OCI-LY7 (cell line): ENCODE results near the gene PGR. TPM values are rescaled to one million over a fixed set of nuclear protein-coding genes. Genes with fewer than 3 reads are reported as not detected.

Source experiments
- BruUV-seq: library from RNA; stranded (reverse); fragments of 400-500 nt; replicated peaks from 2 replicates; lab custom pipeline; 2021; lab: Mats Ljungman, UMichigan
- CTCF ChIA-PET: fragments of 300-600 bp; sonication (Branson Sonifier 250); formaldehyde crosslinking; loops from one replicate; lab custom pipeline; 2022; ENCODE audit warnings: antibody characterized with exemption; ENCODE audit not compliant: unreplicated experiment; lab: Charles Lee
- POLR2A ChIA-PET: fragments of 300-600 bp; sonication (Branson Sonifier 250); formaldehyde crosslinking; loops from one replicate; lab custom pipeline; 2022; ENCODE audit warnings: antibody characterized with exemption; lab: Charles Lee
- DNase-seq: peaks from one replicate; pipeline ENCODE4 v3.0.0-alpha.2; 2015; ENCODE audit warnings: low spot score
- H2AFZ ChIP-seq: fragments of 200-600 bp; sonication (generic), shearing (Covaris generic); 2 replicates; pipeline ENCODE4 v1.6.1; 2014; ENCODE audit warnings: mild to moderate bottlenecking, antibody characterized with exemption, low read length, moderate library complexity
- H3K27ac ChIP-seq: fragments of 200-600 bp; sonication (generic); 2 replicates; pipeline ENCODE4 v1.5.1; 2014; ENCODE audit warnings: mixed run types, low read depth, mild to moderate bottlenecking, moderate library complexity, low read length, inconsistent platforms; ENCODE audit not compliant: poor library complexity, severe bottlenecking
- H3K36me3 ChIP-seq: fragments of 200-600 bp; sonication (generic); 2 replicates; pipeline ENCODE4 v1.6.1; 2014; ENCODE audit warnings: mild to moderate bottlenecking, antibody characterized with exemption, low read length, moderate library complexity, mixed read lengths; ENCODE audit not compliant: insufficient read depth
- H3K4me1 ChIP-seq: fragments of 200-600 bp; sonication (generic); 2 replicates; pipeline ENCODE4 v1.5.1; 2014; ENCODE audit warnings: mild to moderate bottlenecking, low read length; ENCODE audit not compliant: insufficient read depth, poor library complexity, severe bottlenecking
- H3K4me2 ChIP-seq: fragments of 200-600 bp; sonication (generic); 2 replicates; pipeline ENCODE4 v1.6.1; 2014; ENCODE audit warnings: mild to moderate bottlenecking, low read length
- H3K4me3 ChIP-seq: fragments of 200-600 bp; sonication (generic); 2 replicates; pipeline ENCODE4 v1.5.1; 2014; ENCODE audit warnings: mild to moderate bottlenecking, low read depth, low read length; ENCODE audit not compliant: poor library complexity, severe bottlenecking
- H3K79me2 ChIP-seq: fragments of 200-600 bp; sonication (generic); 2 replicates; pipeline ENCODE4 v1.6.1; 2016; ENCODE audit warnings: low read depth, mild to moderate bottlenecking, low read length, moderate library complexity, mixed read lengths; ENCODE audit not compliant: insufficient read depth
- H3K9me2 ChIP-seq: fragments of 200-600 bp; sonication (generic); 2 replicates; pipeline ENCODE4 v1.6.1; 2016; ENCODE audit warnings: mild to moderate bottlenecking, low read length, mixed read lengths; ENCODE audit not compliant: insufficient read depth
- H3K9me3 ChIP-seq: fragments of 200-600 bp; sonication (generic); 2 replicates; pipeline ENCODE4 v1.6.1; 2014; ENCODE audit warnings: mild to moderate bottlenecking, mixed run types, low read length, mixed read lengths
- H4K20me1 ChIP-seq: fragments of 200-600 bp; sonication (generic); 2 replicates; pipeline ENCODE4 v1.6.1; 2014; ENCODE audit warnings: mild to moderate bottlenecking, antibody characterized with exemption, low read length, moderate library complexity, mixed read lengths; ENCODE audit not compliant: insufficient read depth
- EZH2phosphoT487 ChIP-seq: fragments of 200-600 bp; sonication (generic); IDR thresholded peaks from 2 replicates; pipeline ENCODE4 v1.6.1; 2018; ENCODE audit warnings: low read depth, borderline replicate concordance, mild to moderate bottlenecking, mixed run types, antibody characterized with exemption, low read length, moderate library complexity, mixed read lengths
- intact Hi-C: fragments of 100-400 bp; cut with micrococcal nuclease; formaldehyde crosslinking; loops from one replicate; pipeline ENCODE4 v1.10.0; 2022; ENCODE audit not compliant: unreplicated experiment
- total RNA-seq, 2 experiments: library from RNA; depleted of rRNA in 1 of 2; stranded (reverse); fragments of >200 nt in 1 of 2; shearing (Covaris generic) in 1 of 2; gene quantifications; 2 replicates each; pipeline ENCODE4 v1.2.3, GENCODE V29; 2014 to 2022
- TF ChIP-seq, protein P1 (sequence below): fragments of 200-600 bp; sonication (generic); conservative IDR thresholded peaks from 2 replicates; pipeline ENCODE4 v1.5.1; 2014; ENCODE audit warnings: mild to moderate bottlenecking, antibody characterized with exemption, low read length, moderate library complexity, mixed read lengths

PGR gene
- total RNA-seq, 2 experiments from 2014 or later = not detected

DNA sequence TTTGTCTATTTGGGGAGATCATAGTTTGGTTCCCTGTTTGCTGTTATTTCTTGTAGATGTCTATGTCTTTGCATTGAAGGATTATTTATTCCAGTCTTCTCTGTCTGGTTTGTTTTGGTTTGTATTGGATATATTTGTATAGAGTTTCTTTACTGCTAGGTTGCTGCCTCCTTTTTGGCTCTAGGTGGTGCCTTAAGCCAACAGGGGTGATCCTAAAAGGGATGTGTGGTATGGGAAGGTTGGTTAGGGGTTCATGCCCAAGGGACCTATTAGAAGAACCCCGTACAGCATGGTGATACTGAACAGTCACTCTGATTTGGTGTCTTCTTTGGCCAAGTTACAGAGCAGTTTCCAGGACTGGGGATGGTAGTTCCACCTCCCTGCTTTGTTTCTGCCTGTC is 36.4 kb upstream of the PGR start:
- ChIA-PET CTCF (no interaction called here), POLR2A (no interaction called here)
- intact Hi-C loops = no loop called here
- Histone ChIP-seq H2AFZ (no peak overlapping the region), H3K4me3 (no peak overlapping the region), H3K4me2 (no peak overlapping the region), H4K20me1 (no peaks in the 10 kb centered on the region), H3K4me1 (no peaks in the 10 kb centered on the region), H3K9me2 (no peaks in the 10 kb centered on the region), H3K9me3 (no peaks in the 10 kb centered on the region), H3K79me2 (no peaks in the 10 kb centered on the region), H3K27ac (no peak overlapping the region), H3K36me3 (no peaks in the 10 kb centered on the region)
- no TSS peak for BruUV-seq
- DNase-seq = no peak
- no peak for TF ChIP-seq EZH2phosphoT487

DNA sequence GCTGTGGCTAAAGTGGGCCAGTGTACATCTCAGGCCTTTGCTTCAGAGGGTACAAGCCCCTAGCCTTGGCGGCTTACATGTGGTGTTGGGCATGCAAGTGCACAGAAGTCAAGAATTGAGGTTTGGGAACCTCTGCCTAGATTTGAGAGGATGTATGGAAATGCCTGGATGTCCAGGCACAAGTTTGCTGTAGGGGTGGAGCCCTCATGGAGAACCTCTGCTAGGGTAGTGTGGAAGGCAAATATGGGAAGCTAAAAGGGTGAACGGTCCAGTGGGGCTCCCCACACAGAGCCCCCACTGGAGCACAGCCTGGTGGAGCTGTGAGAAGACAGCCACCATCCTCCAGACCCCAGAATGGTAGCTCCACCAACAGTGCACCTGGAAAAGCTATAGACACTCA is 28.5 kb upstream of the PGR start:
- BruUV-seq = no TSS peak
- no peaks in the 10 kb centered on the region for H4K20me1 ChIP-seq
- H3K4me2 ChIP-seq = no peak overlapping the region
- H3K79me2 ChIP-seq = no peaks in the 10 kb centered on the region
- H3K4me1 ChIP-seq = no peaks in the 10 kb centered on the region
- DNase-seq = no peak
- H3K9me2 ChIP-seq = no peaks in the 10 kb centered on the region
- POLR2A ChIA-PET = interaction anchor here (1.4 kb wide), 1 partner anchor 10 kb away, joined by 3 read pairs; no protein-coding TSS in a partner anchor
- no peaks in the 10 kb centered on the region for H3K36me3 ChIP-seq
- H3K9me3 ChIP-seq = no peaks in the 10 kb centered on the region
- H3K27ac ChIP-seq = no peak overlapping the region
- no peak for TF ChIP-seq EZH2phosphoT487
- TF ChIP-seq, protein P1, sequence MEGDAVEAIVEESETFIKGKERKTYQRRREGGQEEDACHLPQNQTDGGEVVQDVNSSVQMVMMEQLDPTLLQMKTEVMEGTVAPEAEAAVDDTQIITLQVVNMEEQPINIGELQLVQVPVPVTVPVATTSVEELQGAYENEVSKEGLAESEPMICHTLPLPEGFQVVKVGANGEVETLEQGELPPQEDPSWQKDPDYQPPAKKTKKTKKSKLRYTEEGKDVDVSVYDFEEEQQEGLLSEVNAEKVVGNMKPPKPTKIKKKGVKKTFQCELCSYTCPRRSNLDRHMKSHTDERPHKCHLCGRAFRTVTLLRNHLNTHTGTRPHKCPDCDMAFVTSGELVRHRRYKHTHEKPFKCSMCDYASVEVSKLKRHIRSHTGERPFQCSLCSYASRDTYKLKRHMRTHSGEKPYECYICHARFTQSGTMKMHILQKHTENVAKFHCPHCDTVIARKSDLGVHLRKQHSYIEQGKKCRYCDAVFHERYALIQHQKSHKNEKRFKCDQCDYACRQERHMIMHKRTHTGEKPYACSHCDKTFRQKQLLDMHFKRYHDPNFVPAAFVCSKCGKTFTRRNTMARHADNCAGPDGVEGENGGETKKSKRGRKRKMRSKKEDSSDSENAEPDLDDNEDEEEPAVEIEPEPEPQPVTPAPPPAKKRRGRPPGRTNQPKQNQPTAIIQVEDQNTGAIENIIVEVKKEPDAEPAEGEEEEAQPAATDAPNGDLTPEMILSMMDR = no peak
- intact Hi-C loops = no loop called here
- H3K4me3 ChIP-seq = no peak overlapping the region
- no peak overlapping the region for H2AFZ ChIP-seq
- CTCF ChIA-PET = no interaction called here

DNA sequence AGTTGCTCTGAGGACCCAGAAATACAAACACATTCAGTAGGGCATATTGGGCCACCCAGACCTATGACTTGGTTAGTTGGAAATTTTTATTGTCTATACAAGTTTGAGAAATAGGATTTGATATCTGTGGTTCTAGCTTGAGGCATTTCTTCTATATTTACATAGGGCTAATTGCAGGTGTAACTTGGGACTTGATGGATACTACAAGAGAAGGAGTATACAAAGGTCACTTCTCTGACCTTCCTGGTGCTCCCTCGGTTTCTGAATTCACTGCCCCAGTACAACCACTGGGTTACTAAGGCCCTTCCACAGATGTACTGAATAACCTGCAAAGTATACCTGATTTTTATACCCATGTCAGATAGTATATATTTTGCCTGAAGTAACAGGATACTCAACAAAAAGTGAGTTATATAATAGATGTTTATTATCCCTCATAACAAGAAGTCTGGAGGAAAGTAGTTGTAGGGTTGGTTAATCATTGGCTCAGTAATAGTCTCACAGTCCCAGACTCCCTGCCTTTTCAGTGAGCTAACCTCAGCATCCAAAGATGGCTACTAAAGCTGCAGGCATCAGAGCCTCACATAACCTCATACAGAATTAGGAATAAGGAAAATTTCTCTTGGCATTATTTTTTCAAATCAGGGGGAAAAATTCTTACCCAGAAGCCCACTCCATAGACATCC is 8.8 kb upstream of the PGR start:
- Histone ChIP-seq H3K36me3 (no peaks in the 10 kb centered on the region), H3K4me1 (no peaks in the 10 kb centered on the region), H3K4me2 (no peak overlapping the region), H3K27ac (no peak overlapping the region), H3K9me3 (no peaks in the 10 kb centered on the region), H2AFZ (no peak overlapping the region), H3K9me2 (no peaks in the 10 kb centered on the region), H3K79me2 (no peaks in the 10 kb centered on the region), H4K20me1 (no peaks in the 10 kb centered on the region), H3K4me3 (no peak overlapping the region)
- DNase-seq = no peak
- ChIA-PET POLR2A (interaction anchor here (0.6 to 1.6 kb wide), 3 partner anchors 8 to 43 kb away, joined by 3 to 4 read pairs (median 3); no protein-coding TSS in a partner anchor), CTCF (no interaction called here)
- BruUV-seq = no TSS peak
- intact Hi-C loops = no loop called here
- TF ChIP-seq, protein P1 = no peak
- no peak for TF ChIP-seq EZH2phosphoT487
